GM21786 (cell line): ENCODE results near the gene ASB18.
"Not testable (repeated sequence)": the region's sequence is repeated elsewhere in the genome, so short reads cannot be mapped to it uniquely, and the experiment has no call there.

Experiments used
- ATAC-seq: cut with Tn5 transposase; IDR thresholded peaks from one replicate; pipeline ENCODE4 v1.9.1; 2021; ENCODE audit not compliant: unreplicated experiment

The ASB18 gene

DNA sequence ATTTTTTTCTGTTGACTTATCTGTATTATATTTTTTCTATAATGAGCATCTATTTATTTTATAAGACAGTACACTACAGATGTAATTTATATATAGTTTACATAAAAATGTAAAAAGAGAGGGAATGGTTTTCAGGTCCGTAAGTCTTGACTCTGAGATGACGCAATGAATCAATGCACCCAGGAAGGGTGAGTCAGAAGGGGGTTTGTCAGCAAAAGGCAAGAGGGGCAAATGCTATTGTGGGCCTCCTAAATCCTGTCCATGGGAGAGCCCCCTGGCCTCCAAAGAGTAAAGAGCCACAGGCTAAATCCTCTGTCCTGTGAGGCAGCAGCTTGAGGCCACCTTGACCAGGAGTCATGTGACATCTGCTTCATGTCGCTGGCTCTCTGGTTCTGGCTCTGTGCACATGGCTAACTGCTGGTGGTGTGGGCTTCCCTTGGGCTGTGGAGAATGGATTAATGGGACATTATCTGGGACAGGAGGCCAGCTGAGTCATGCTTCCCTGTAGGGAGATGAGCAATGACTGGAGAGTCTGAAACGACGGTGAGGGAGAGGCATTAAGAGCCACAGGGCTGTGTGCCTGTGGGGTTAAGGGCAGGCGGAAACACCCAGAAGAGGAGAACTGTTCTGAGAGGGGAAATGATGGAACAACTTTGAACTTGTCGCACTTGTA lies 22.8 kb upstream of the ASB18 start:
- ATAC-seq = no peak

DNA sequence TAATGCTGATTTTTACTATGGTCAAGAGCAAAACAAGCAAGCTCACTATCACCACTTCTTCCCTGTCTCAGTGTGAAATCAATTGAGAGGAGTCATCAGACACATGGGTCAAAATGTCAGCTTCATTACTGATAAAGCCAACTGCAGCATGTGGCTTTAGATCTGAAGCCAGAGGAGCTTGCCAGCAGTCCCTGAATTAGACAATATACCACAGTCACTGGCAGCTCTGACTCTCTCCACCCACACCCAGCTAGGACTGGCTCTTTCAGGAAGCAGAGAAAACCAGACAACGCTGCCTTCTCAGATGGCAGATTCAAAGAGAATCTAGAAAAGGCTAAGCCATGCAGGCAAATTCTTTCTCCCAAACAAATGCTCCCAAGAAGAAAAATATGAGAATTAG lies 20.0 kb upstream of the ASB18 start:
- no peak for ATAC-seq

DNA sequence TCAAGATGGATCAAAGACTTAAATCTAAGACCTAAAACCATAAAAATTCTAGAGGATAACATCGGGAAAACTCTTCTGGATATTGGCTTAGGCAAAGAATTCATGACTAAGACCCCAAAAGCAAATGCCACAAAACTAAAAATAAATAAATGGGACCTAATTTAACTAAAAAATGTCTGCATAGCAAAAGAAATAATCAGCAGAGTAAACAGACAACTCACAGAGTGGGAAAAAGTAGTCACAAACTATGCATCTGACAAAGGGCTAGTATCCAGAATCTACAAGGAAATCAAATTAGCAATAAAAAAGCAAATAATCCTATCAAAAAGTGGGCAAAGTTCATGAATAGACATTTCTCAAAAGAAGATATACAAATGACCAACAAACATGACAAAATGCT lies 18.2 kb upstream of the ASB18 start:
- no peak for ATAC-seq

DNA sequence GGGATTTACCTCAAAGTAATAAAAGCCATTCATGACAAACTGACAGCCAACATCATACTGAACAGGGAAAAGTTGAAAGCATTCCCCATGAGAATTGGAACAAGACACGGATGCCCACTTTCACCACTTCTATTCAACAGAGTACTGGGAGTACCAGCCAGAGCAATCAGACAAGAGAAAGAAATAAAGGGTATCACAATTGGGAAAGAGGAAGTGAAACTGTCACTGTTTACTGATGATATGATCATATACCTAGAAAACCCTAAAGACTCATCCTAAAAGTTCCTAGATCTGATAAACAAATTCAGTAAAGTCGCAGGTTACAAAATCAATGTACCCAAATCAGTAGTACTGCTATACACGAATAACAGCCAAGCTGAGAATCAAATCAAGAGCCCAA lies 17.2 kb upstream of the ASB18 start:
- ATAC-seq = no peak

DNA sequence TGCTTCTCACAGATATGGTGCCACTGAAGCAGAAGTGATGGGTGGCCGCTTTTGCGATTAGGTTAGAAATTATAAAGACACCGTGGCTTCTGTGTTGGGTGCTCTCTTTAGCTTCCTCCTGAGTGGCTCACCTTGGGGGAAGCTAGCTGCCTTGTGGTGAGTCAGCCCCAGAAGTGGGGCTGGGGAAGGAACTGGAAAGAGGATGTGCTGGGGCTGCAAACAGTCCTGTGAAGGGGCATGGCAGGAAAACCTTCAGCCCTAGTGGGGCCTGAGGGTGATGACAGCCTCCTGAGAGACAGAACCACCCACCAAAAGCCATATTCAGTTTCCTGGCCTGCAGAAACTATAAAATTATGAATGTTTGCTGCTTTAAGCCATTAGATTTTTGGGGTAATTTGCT lies 8.9 kb upstream of the ASB18 start:
- no peak for ATAC-seq

DNA sequence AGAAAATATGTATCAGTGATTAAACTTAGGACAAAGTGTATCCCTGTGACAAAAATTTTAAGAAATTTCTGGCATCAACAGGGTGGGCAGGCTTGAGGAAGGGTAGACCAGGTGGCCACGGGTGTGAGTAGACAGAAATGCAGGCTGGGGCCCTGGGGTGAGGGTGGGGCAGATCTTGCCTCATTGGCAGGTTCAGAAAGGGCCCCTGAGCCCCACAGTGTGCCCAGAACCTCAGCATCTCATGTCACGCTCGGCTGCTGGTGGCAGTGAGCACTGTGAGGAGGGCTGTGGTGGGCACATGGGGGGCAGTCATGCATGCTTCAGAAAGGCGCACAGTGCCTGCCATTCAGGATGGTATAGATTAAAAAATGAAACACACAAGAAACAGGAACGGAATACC lies 7.6 kb upstream of the ASB18 start:
- ATAC-seq = no peak

DNA sequence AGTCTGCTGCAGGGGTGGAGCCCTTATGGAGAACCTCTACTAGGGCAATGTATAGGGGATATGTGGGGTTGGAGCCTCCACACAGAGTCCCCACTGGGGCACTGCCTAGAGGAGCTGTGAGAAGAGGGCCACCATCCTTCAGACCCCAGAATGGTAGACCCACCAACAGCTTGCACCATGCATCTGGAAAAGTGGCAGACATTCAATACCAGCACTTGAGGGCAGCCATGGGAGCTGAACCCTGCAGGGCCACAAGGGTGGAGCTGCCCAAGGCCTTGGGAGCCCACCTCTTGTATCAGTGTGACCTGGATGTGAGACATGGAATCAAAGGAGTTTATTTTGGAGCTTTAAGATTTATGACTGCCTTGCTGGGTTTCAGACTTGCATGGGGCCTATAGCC lies 5.7 kb upstream of the ASB18 start:
- ATAC-seq = not testable (repeated sequence)

DNA sequence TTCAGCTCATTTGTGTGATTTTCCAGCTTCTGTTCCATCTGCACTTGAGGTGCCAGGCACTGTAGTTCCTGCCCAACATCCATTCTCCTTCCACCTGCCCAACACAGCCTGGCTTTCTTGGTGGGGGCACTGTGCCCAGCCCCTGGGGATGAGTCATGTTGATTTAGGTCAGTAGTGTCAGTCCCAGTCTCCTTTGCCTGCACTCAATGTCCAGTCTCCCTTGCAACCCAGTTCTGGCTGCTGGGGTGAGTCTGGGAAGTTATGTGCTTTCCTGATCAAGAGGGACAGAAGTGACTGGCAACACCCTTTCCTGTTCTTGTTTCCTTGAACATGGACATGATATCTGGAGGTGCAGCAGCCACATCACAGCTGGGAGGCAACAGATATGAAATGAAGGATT lies 1.5 kb upstream of the ASB18 start:
- ATAC-seq = no peak

DNA sequence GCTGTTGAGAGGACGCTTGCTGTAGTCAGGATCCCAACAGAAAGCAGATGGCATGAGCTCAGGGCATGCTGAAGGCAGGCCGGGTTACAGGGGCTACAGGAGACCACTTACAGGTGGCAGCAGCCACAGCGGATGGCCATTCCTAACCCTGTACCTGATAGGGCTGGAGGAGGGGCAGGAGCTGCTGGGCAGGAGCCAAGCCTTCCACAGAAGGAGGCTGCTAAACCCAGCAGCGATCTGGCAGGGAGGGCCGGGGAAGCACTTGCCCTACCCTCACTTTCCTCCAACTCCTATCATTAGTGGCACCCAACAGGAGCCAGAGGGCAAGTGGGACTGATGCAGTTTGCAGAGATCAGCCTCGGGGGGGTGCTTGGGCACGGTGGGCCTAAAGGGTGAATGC lies 2.0 kb downstream of the ASB18 start:
- ATAC-seq = no peak

DNA sequence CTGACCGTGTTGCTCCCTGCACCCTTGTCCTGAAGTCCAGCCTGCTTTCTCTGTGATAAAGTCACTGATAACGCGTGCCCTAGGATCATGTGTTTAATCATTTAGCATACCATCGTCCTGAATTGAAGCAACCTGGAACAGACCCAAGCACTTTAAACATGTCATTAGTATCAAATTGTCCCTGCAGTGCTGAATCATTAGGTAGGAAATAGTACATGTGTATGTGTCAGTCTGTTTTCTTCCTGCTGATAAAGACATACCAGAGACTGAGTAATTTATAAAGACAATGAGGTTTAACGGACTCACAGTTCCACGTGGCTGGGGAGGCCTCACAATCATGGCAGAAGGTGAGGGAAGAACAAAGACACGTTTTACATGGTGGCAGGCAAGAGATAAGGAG lies 2.8 kb downstream of the ASB18 start:
- ATAC-seq = no peak

DNA sequence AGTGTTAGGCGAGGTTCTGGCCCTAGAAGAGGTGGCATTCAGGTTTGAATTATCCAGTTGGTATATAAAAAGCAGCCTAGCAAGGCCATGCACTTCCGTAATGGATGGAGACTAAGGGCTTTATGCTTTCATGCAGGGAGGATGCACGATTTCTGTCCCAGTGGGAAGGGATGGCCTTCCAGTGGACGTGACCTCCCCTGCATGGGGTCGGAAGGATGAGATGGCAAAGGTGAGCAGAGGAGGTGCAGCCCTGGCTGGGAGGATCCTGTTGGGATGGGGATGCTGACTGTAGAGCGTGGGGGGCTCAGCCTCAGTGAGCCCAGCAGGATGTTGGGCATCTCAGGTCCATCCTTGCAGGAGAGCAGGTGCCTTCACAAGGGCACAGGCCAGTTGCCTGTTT lies 4.8 kb downstream of the ASB18 start:
- ATAC-seq = no peak

DNA sequence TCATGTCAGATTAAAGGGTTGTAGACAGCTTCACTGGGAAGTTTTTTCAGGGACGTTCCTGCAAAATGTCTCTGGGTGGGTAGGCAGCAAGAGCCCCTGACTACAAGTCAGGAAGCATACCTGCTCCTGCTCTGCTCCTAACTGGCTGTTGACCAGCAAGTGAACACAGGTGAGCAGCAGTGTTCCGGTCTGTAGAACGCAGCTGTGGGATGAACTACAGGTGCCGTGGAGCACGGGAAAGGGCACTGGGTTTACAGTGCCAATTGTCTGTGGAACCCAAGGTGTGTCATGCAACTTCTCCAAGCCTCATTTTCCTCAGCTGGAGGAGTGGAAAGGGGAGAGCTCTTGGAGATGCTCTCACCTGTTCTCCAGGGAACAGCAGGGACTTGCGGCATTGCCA lies 6.6 kb downstream of the ASB18 start:
- no peak for ATAC-seq

DNA sequence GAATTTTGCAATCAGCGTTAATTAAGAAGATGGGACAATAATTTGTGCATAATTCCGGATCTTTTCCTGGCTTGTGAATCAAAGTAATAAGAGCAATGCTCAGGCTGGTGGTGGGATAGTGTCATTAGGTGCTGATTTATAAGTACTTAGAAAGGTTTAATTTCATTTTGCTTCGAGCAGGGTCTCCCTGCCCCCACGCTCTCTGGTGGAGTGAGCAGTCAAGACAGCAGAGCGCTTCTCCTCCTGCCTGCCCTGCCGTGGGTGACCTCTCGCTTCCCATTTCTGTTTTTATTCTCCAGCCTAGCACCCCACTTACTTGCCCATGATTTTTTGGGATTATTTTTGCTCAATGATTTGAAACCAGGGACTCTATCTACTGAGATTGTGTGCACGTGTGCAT lies 7.1 kb downstream of the ASB18 start:
- no peak for ATAC-seq

DNA sequence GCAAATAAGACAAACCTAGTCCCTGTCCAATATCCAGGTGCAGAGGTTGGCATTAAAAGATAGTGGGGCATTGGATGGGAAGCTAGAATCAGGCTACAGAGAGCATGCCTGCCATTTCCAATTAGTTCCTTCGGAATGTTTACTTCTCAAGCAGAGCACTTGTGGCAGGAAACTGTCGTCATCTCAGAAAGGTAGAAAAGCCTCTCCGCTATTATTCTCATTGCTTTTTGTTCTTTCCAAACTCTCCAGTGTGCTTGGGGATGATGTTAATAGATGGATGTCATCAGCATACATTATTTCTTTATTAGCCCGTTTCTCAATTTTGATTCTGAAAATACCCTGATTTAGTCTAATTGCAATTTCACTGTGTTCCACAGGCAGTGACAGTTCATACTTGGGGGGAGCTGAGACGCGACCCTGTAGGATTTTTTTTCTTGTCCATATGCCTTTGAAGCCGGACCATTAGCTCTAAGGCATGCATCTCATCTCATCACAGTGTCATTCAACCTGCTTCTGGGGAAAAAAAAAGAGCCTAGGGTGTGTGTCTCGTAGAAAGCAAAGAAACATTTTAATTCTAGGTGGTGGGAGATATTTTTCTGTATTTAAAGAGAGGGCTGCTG lies 7.7 kb downstream of the ASB18 start:
- no peak for ATAC-seq

DNA sequence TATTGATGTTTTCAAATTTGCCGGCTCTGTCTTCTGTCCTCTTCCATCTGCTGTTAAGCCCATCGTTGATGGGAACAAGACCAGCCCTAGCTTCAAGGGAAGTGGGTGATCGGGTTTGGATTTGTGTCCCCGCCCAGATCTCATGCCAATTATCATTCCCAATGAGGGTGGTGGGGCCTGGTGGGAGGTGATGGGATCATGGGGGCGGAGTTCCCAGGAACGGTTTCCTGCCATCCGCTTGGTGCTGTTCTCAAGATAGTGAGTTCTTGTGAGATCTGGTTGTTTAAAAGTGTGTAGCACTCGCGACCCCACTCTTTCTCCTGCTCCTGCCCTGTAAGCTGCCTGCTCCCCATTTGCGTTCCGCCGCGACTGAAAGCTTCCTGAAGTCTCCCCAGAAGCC lies 9.5 kb downstream of the ASB18 start:
- ATAC-seq = no peak

DNA sequence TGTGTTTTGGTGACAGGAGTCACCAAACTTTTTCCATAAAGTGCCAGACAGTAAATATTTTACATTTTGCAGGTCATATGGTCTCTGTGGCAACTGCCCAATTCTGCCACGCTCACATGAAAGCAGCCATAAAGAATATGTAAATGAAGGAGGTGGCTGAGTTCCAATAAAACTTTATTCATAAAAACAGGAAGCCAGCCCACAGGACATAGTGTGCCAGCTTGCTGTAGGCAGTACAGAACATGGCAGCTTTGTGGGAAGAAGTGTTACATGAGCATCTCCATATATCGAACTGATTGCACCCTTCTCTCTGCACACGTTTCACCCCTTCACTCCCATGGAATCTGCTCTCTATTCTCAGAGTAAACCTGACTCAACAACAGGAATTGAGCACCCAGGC lies 10.2 kb downstream of the ASB18 start:
- ATAC-seq = no peak

DNA sequence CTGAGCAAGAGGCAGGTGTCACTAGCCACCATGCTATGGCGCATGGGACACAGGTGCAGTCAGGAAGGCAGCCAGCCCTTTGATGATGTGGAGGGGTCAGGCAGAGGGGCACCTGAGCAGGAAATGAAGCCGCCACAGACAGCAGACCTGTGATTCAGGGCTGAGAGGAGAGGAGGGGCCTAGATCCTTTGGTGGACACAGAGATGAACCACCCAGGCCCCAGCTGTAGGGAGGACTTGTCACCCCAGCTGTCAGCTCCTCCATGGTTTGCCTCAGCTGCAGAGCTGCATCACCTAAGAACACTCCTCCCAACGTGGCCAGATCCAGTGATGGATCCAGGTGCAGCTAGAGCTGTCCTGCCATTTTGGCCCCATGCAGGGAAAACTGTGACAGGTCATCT lies 11.6 kb downstream of the ASB18 start:
- ATAC-seq = no peak

DNA sequence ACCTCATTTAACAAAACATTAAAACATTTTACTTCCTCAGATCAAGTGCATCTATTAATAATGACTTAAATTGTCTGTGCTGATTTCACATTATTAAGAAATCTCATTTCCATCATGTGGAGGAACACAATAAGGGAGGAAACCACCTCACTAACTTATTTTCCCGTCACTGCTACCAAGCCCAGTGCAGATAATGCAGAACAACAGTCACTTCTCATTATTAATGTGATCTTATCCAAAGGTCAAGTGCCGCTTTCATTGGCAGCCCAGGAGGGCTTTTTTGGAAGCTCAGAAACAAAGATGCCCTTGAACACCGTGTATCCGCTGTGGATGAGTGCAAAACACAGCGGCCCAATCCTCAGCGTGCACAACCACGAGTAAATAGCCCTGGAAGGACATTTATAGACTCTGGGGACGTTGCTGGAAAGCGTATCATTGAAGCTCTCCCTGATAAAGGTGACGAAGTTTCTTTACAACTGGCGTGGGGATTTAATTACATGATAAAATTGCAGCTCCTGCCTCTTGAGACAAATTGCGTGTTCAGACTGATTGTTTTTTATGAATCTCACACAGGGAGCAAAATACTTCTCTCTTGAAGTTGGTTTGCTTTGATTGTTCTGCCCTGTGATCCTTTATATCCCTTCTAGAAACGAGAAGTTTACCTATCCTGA lies 13.2 kb downstream of the ASB18 start:
- ATAC-seq = no peak

DNA sequence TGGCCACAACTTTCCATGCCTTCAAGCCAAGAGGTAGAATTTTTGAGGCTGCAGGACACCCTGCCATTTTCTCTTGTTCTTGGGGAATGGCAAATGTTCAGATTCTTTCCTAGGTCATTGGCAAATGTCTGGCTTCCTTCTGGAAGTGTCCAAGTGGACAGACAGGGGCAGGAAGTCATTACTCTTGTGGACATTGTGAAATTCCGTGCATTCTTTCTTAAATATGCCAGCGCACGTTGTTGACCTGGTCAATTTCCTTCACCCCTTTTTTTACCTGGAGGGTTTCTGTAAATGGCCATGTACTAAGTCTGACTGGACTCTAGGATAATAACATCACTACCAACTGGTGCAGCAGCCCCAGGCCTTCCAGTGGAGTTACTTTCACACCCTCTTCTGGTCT lies 13.9 kb downstream of the ASB18 start:
- ATAC-seq = no peak

DNA sequence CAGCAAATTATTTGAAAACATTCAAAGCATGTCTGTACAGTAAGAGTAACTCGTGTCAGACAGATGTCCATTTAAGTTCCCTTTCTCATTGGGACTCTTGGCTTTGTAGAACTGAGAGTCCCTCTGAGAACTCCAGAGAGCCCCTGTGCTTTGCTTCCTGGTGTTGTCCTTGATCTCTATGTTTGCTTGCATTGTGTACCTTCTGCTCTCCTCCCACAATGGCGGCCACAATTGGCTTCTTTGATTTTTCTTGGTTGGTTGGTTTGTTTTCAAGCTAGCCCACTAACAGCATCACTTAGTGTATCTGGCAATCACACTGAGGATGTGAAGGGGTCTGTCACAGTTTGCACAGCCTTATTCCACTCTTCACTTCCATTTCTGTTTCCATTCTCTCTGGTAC lies 15.1 kb downstream of the ASB18 start:
- no peak for ATAC-seq

DNA sequence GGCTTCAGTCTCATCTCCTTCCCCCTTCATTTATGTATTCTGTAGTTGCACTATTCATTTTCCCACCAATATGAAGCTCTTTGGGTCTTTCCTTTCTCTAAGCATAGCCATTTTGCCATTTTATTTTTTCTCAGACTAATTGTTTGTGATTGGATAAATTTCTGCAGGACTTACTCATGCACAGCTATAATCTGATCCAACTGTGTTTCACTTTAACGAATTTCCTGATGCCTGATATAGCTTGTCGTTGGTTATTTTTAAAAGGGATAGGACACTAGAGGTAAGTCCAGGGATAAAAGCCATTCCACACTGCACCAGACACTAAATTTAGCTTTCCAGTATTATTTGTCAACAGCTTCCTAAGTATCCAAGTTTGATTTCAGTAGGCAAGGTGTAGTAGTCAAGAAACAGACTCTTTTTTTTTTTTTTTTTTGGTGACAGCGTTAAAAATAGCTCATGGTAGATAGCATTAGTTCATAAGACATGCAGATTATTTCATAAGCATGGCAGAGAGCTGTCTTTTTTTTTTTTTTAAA lies 17.4 kb downstream of the ASB18 start:
- no peak for ATAC-seq

DNA sequence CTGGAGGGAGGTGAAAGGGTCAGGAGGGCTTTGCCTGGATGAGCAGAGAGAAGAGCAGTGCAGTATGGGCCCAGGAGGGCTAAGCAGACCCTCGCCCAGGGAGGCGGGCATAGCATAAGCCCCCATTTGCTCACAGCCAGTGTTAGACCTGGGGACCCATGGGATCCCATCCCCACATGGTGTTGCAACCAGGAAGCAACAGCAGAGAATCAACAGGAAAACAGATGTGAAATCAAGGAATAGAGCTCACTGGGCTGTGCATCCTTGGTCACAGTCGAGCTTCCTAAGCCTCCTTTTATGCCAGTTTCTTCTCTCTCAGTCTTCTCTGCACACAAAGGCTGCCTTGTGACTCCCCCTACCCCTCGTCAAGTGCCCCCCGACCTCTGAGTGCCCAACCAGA lies 19.9 kb downstream of the ASB18 start:
- ATAC-seq = no peak
